ENCODE measurements around the gene SGMS1. TPM values are rescaled to one million over a fixed set of nuclear protein-coding genes. Genes with fewer than 3 reads are reported as not detected.

The SGMS1 gene
- total and polyA plus RNA-seq, 2 experiments from 2014 or later, result 15.0 to 34.7 TPM

- Histone ChIP-seq H3K4me3 (no peak overlapping the region), H3K9me2 (ENCODE audit: insufficient read depth) (no peaks in the 10 kb centered on the region), H3K4me2 (no peak overlapping the region), H3K27me3 (ENCODE audit: insufficient read depth) (no peaks in the 10 kb centered on the region), H3K4me1 (ENCODE audit: insufficient read depth) (peaks cover 27% of the 10 kb centered on the region), H4K20me1 (replicated peaks; ENCODE audit: insufficient read depth) (peaks cover 7% of the 10 kb centered on the region; the same call in 1 of the 2 replicates), H3F3A (replicated peaks; ENCODE audit: low read depth) (no peaks in the 10 kb centered on the region), H3K36me3 (ENCODE audit: insufficient read depth) (no peaks in the 10 kb centered on the region), H3K27ac (ENCODE audit: low read depth) (no peak overlapping the region), H3K79me2 (replicated peaks; ENCODE audit: insufficient read depth) (peaks cover 98% of the 10 kb centered on the region), H2AFZ (no peak overlapping the region)
- no peak for TF ChIP-seq EZH2phosphoT487 (IDR thresholded peaks at IDR 0.05; ENCODE audit: unreplicated experiment)
- TF ChIP-seq JUNB (IDR thresholded peaks at IDR 0.05; ENCODE audit: unreplicated experiment), result no peak
- no peak for TF ChIP-seq REST (IDR thresholded peaks at IDR 0.05; ENCODE audit: unreplicated experiment)
- TF ChIP-seq CTCF (conservative IDR thresholded peaks at IDR 0.05; ENCODE audit: low read depth in 2 of 2), result no peak
- no peak for TF ChIP-seq ZNF462 (CRISPR knock-in tag; IDR thresholded peaks at IDR 0.05)
- ATAC-seq (no peak; the same call in 2 of the 3 replicates), DNase-seq (ENCODE audit: low spot score) (no peak)
- H3K4me3 Mint-ChIP-seq, result no peak overlapping the region
- peak overlapping the region; percentile 47; the same call in 1 of the 2 replicates for H3K27ac Mint-ChIP-seq
- H3K27me3 Mint-ChIP-seq (ENCODE audit: insufficient read depth, low read depth, poor library complexity), result peaks cover 3% of the 10 kb centered on the region
- H3K4me1 Mint-ChIP-seq, result peaks cover 40% of the 10 kb centered on the region
- no peaks in the 10 kb centered on the region for H3K9me3 Mint-ChIP-seq
- H3K36me3 Mint-ChIP-seq (ENCODE audit: low read depth), result no peaks in the 10 kb centered on the region
These were observed 19.6 kb downstream of the SGMS1 start for GRCh38 chr10:50604049-50604640.
